HL-60 (cell line): ENCODE data around the gene TBC1D9B.

Source experiments
- GABPA ChIP-seq: IDR thresholded peaks from 2 replicates; pipeline ENCODE4 v1.6.1; 2012; ENCODE audit warnings: low read depth
- POLR2AphosphoS5 ChIP-seq: IDR thresholded peaks from 2 replicates; pipeline ENCODE4 v1.6.1; 2012; ENCODE audit warnings: low read depth
- TF ChIP-seq, protein P1 (sequence below): IDR thresholded peaks from one replicate; pipeline ENCODE4 v1.5.1; 2011; ENCODE audit warnings: low read length, control low read depth, inconsistent platforms; ENCODE audit not compliant: insufficient read depth
- TF ChIP-seq, protein P2 (sequence below): IDR thresholded peaks from 2 replicates; pipeline ENCODE4 v1.6.1; 2012; ENCODE audit warnings: low read depth; ENCODE audit not compliant: insufficient replicate concordance

DNA sequence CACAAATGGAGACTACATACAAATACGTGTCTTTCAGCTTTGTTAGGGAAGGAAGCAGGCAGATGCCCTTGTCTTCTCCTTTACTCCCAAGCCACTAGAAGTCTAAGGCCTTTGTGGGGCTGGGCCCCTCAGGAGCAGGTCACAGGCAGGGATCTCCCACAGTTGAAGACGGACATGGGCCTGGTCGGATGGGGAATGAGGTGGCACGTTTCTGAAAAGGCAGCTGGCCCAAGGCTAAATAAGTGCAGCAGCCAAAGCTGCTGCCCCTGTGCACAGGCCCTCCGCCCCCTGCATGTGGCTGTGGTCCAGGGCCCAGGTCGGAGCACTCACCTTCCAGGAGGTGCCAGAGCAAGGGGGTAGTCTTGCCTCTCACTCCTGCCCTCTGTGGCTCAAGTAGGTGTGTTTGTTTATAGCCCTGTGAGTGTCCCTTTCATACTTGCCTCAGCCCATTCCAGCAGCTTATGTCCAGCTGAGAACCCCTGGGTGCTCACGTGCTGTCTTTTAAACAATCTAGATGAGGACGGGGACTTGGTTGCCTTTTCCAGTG, 85.2 kb downstream of the TBC1D9B start:
- TF ChIP-seq, protein P1, sequence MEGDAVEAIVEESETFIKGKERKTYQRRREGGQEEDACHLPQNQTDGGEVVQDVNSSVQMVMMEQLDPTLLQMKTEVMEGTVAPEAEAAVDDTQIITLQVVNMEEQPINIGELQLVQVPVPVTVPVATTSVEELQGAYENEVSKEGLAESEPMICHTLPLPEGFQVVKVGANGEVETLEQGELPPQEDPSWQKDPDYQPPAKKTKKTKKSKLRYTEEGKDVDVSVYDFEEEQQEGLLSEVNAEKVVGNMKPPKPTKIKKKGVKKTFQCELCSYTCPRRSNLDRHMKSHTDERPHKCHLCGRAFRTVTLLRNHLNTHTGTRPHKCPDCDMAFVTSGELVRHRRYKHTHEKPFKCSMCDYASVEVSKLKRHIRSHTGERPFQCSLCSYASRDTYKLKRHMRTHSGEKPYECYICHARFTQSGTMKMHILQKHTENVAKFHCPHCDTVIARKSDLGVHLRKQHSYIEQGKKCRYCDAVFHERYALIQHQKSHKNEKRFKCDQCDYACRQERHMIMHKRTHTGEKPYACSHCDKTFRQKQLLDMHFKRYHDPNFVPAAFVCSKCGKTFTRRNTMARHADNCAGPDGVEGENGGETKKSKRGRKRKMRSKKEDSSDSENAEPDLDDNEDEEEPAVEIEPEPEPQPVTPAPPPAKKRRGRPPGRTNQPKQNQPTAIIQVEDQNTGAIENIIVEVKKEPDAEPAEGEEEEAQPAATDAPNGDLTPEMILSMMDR: no peak
- TF ChIP-seq GABPA (no peak), POLR2AphosphoS5 (no peak)
- TF ChIP-seq, protein P2, sequence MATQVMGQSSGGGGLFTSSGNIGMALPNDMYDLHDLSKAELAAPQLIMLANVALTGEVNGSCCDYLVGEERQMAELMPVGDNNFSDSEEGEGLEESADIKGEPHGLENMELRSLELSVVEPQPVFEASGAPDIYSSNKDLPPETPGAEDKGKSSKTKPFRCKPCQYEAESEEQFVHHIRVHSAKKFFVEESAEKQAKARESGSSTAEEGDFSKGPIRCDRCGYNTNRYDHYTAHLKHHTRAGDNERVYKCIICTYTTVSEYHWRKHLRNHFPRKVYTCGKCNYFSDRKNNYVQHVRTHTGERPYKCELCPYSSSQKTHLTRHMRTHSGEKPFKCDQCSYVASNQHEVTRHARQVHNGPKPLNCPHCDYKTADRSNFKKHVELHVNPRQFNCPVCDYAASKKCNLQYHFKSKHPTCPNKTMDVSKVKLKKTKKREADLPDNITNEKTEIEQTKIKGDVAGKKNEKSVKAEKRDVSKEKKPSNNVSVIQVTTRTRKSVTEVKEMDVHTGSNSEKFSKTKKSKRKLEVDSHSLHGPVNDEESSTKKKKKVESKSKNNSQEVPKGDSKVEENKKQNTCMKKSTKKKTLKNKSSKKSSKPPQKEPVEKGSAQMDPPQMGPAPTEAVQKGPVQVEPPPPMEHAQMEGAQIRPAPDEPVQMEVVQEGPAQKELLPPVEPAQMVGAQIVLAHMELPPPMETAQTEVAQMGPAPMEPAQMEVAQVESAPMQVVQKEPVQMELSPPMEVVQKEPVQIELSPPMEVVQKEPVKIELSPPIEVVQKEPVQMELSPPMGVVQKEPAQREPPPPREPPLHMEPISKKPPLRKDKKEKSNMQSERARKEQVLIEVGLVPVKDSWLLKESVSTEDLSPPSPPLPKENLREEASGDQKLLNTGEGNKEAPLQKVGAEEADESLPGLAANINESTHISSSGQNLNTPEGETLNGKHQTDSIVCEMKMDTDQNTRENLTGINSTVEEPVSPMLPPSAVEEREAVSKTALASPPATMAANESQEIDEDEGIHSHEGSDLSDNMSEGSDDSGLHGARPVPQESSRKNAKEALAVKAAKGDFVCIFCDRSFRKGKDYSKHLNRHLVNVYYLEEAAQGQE: no peak
